GM12891 (cell line): ENCODE results near the gene CDIPT.
"Not testable (repeated sequence)": the region's sequence is repeated elsewhere in the genome, so short reads cannot be mapped to it uniquely, and the experiment has no call there.

ENCODE experiments used
- DNase-seq: peaks from one replicate; pipeline ENCODE4 v3.0.0; 2011; ENCODE audit warnings: low spot score; ENCODE audit not compliant: insufficient read length
- FAIRE-seq: peaks from 2 replicates; lab custom pipeline; 2011; peaks lifted over from hg19 to GRCh38; lab: Jason Lieb, UNC
- PAX5 ChIP-seq: IDR thresholded peaks from 2 replicates; pipeline ENCODE4 v1.6.1; 2011; ENCODE audit warnings: low read length, moderate library complexity, mild to moderate bottlenecking; ENCODE audit not compliant: insufficient read depth, severe bottlenecking
- POLR2A ChIP-seq: IDR thresholded peaks from 2 replicates; pipeline ENCODE4 v1.6.1; 2011; ENCODE audit warnings: low read depth, low read length, control low read depth
- POLR2AphosphoS5 ChIP-seq: IDR thresholded peaks from 2 replicates; pipeline ENCODE4 v1.6.1; 2011; ENCODE audit warnings: low read depth, low read length, control low read depth
- POU2F2 ChIP-seq: IDR thresholded peaks from 2 replicates; pipeline ENCODE4 v1.6.1; 2011; ENCODE audit warnings: low read depth, mild to moderate bottlenecking, control low read depth, low read length, moderate library complexity
- SPI1 ChIP-seq: IDR thresholded peaks from 2 replicates; pipeline ENCODE4 v1.6.1; 2011; ENCODE audit warnings: low read depth, low read length, control low read depth
- TAF1 ChIP-seq: IDR thresholded peaks from 2 replicates; pipeline ENCODE4 v1.6.1; 2011; ENCODE audit warnings: low read depth, low read length, control low read depth

The CDIPT gene

DNA sequence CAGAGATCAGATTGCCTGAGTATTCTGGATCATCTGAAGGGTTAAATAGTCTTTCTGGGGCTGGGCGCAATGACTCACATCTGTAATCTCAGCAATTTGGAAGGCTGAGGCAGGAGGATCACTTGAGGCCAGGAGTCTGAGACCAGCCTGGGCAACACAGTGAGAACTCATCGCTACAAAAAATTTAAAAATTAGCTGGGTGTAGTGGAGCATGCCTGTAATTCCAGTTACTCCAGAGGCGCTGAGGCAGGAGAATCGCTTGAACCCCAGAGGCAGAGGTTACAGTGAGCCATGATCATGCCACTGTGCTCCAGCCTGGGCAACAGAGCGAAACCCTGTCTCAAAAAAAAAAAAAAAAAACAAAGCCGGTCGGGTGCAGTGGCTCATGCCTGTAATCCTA, 27.1 kb downstream of the CDIPT start:
- DNase-seq, result no peak
- TF ChIP-seq TAF1 (no peak), SPI1 (no peak), POLR2A (no peak), PAX5 (no peak), POLR2AphosphoS5 (no peak), POU2F2 (no peak)

DNA sequence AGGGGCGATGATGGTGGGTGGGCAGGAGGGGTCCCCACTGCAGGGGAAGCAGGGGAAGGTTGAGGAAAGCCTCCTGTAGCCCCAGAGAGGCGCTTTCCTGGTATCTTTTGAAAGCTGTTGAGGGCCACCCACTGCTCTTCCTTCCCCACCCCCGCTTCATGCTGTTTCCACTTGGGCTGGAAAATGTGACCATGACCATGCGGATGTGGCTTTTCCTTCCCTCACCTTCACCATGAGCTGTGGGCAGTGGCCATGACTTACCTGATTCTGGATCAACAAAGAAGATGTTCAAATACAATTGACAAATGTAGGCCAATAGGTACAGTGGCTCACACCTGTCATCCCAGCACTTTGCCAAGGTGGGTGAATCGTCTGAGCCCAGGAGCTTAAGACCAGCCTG, 28.9 kb downstream of the CDIPT start:
- FAIRE-seq (no peak), DNase-seq (no peak)
- TF ChIP-seq SPI1 (no peak), POLR2A (no peak), POLR2AphosphoS5 (no peak), POU2F2 (no peak), PAX5 (no peak), TAF1 (no peak)

More for the DNA sequence above, 27.1 kb downstream of the CDIPT start:
- no peak for FAIRE-seq

DNA sequence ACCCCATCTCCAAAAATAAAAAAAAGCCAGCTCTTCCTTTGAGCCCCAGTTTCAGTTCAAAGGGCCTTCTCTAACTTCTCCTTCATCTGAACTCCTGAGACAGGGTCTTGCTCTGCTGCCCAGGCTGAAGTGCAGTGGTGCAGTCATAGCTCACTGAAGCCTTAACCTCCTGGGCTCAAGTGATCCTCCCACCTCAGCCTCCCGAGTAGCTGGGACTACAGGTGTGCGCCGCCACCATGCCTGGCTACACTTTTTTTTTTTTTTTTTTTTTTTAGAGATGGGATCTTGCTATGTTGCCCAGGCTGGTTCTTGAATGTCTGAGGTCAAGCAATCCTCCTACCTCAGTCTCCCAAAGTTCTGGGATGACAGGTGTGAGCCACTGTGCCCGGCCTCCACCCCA, 29.8 kb downstream of the CDIPT start:
- DNase-seq, FAIRE-seq: not testable (repeated sequence)

- DNase-seq (no peak), FAIRE-seq (no peak)
- TF ChIP-seq PAX5 (no peak), POLR2AphosphoS5 (no peak), SPI1 (no peak), POLR2A (no peak), TAF1 (no peak)
Observed at GRCh38 chr16:29831490-29831889, 31.5 kb downstream of the CDIPT start.

- FAIRE-seq (no peak), DNase-seq (no peak)
- TF ChIP-seq POLR2A (no peak), PAX5 (no peak), POU2F2 (no peak), TAF1 (no peak), POLR2AphosphoS5 (no peak), SPI1 (no peak)
Observed at GRCh38 chr16:29830774-29831173, 32.3 kb downstream of the CDIPT start.

- DNase-seq (no peak), FAIRE-seq (no peak)
- TF ChIP-seq POLR2AphosphoS5 (no peak), SPI1 (no peak), TAF1 (no peak), PAX5 (no peak), POLR2A (no peak)
Observed at GRCh38 chr16:29826342-29826695, 36.7 kb downstream of the CDIPT start.

DNA sequence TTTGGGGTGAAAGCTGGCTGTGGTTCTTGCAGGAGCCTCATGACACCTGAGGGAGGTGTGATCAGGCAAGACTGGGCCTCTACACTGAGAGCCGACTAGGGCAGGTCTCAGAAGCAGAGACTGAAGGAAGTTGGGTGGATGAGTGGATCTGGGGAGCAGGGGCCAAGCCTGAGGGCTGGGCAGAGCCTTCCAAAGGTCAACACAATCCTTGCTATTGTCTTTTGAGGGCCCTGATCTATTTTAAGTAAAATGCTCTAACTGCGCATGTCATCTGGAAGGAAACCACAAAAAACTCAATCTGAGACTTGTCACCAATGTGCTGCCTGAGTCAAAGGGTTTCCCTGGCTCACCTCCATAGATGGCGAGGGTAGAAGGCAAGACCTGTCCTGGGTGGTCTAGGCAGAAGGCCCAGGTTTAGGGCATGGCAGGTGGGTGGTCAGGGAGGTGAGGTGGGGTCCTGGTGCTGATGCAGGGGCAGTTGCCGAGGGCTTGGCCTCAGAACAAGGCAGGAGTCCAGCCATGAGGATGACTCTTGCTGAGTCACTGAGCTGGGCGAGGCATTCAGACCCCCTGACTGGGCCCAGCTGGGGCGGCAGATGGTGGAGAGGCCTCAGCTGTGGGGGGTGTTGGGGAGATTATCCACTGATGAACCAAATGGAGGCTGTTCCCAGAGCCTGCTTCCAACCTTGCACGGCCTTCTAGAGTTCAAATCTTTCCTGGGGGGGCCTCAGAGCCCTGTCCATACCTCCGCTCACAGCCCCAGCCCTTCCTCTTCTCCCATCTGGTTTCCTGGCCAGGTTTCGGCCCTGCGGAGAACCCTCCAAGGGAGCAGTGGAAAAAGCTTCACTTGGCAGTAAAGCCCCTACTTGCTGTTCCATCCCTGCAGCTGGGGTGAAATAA, 37.6 kb downstream of the CDIPT start:
- TF ChIP-seq PAX5 (no peak), POLR2AphosphoS5 (no peak), TAF1 (no peak), SPI1 (no peak), POU2F2 (no peak), POLR2A (no peak)
- FAIRE-seq, result no peak
- peak; percentile 69 for DNase-seq

DNA sequence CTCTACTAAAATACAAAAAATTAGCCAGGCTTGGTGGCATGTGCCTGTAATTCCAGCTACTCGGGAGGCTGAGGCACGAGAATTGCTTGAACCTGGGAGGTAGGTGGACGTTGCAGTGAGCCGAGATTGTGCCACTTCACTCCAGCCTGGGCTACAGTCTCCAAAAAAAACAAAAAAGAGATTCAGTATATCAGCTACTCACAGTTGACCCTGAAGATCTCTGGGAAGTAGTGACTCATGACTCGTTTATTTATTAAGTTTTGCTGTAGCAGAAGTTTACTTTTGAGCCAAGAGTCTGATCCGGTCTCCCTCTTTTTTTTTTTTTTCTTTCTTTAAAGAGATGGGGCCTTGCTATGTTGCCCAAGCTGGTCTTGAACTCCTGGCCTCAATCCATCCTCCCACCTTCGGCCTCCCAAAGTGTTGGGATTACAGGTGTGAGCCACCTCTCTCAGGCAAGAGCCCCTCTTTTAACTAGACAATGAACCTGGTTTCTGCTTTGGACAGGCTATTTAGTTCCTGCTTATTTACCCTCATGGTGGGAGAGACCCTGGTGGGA, 38.4 kb downstream of the CDIPT start:
- FAIRE-seq, result no peak
- DNase-seq, result no peak
- TF ChIP-seq POU2F2, result no peak
- no peak for TF ChIP-seq TAF1
- TF ChIP-seq SPI1, result no peak
- TF ChIP-seq PAX5, result no peak
- no peak for TF ChIP-seq POLR2A
- TF ChIP-seq POLR2AphosphoS5, result no peak

GRCh38 chr16:29821643-29822115, 41.3 kb downstream of the CDIPT start:
- no peak for DNase-seq
- no peak for FAIRE-seq
- TF ChIP-seq POU2F2, result no peak
- TF ChIP-seq TAF1, result no peak
- no peak for TF ChIP-seq PAX5
- TF ChIP-seq POLR2AphosphoS5, result no peak
- no peak for TF ChIP-seq POLR2A
- no peak for TF ChIP-seq SPI1

GRCh38 chr16:29820730-29821642, 42.0 kb downstream of the CDIPT start:
- no peak for TF ChIP-seq POU2F2
- TF ChIP-seq POLR2AphosphoS5, result peak; percentile 67
- TF ChIP-seq TAF1, result peak; percentile 56; the same call in 1 of the 2 replicates
- peak; percentile 84 for TF ChIP-seq POLR2A
- DNase-seq, result peak; percentile 55
- FAIRE-seq, result peak; percentile 13
